Left lung (tissue), 10 donors: ENCODE measurements around the gene TPH2. TPM values are rescaled to one million over a fixed set of nuclear protein-coding genes. Genes with fewer than 3 reads are reported as not detected.
A peak's percentile ranks its signal among the peaks of the same experiment; 100 is the strongest.

Source experiments
- ATAC-seq: fragments of 200-7000 bp; cut with Tn5 transposase; one replicate; pipeline ENCODE4 v1.9.1; 2020; ENCODE audit warnings: moderate library complexity
- DNase-seq, 4 donors: peaks; one replicate each; pipeline ENCODE4 v3.0.0-alpha.2; 2013 to 2020
- H3K27ac ChIP-seq, 2 donors: fragments of 200-600 bp; sonication (generic) in 1 of 2; one replicate each; pipeline versions ENCODE4 v1.5.0 to v1.8.0; 2020 to 2021
- H3K27me3 ChIP-seq, 2 donors: fragments of 200-600 bp; sonication (generic) in 1 of 2; one replicate each; pipeline versions ENCODE4 v1.5.0 to v1.8.0; 2020 to 2021
- H3K36me3 ChIP-seq, 2 donors: fragments of 200-600 bp; sonication (generic) in 1 of 2; one replicate each; pipeline versions ENCODE4 v1.5.0 to v1.8.0; 2020 to 2021
- H3K4me1 ChIP-seq, 2 donors: fragments of 200-600 bp; one replicate each; pipeline ENCODE4 v1.8.0; 2021
- H3K4me3 ChIP-seq, 2 donors: fragments of 200-600 bp; sonication (generic) in 1 of 2; one replicate each; pipeline versions ENCODE4 v1.5.0 to v1.8.0; 2020 to 2021; ENCODE audit warnings: mild to moderate bottlenecking in 1 of 2
- H3K9me3 ChIP-seq, 2 donors: fragments of 200-600 bp; sonication (generic) in 1 of 2; one replicate each; pipeline versions ENCODE4 v1.5.0 to v1.8.0; 2020 to 2021
- CTCF ChIP-seq, 2 donors: fragments of 200-600 bp; sonication (generic) in 1 of 2; IDR thresholded peaks; one replicate each; pipeline versions ENCODE4 v1.5.0 to v1.8.0; 2021; ENCODE audit warnings: antibody characterized with exemption in 2 of 2
- intact Hi-C, 2 donors: fragments of 100-400 bp; cut with DNase I; formaldehyde crosslinking; loops; one replicate each; pipeline versions ENCODE4 v1.11.2 to v1.14.2; 2022
- polyA plus RNA-seq, 6 donors: library from polyadenylated mRNA; unstranded; fragments of 120-200 nt; gene quantifications; one replicate each; pipeline ENCODE4 v1.2.1, GENCODE V29; 2013; ENCODE audit not compliant: insufficient read length in 6 of 6
- total RNA-seq, 2 donors: library from RNA; stranded (reverse); fragmentation: NEBNext Ultra II Directional; extraction: Animal tissue kit (Norgen Biotek cat#: 25700); gene quantifications; one replicate each; pipeline ENCODE4 v1.2.1, GENCODE V29; 2021
- donor health status: DM: no; HTN: yes; CAD: no.
- donor health status: DM: no; HTN: no; CAD: no.

TPH2 gene
- total and polyA plus RNA-seq, 8 donors = 0.10 to 0.52 (median 0.25) TPM; not detected in 1

- no peak for TF ChIP-seq CTCF (IDR thresholded peaks at IDR 0.05)
- intact Hi-C loops = no loop called here
These were observed 103.2 kb downstream of the TPH2 start for GRCh38 chr12:72041811-72042210.

GRCh38 chr12:72053604-72054003 is 115.0 kb downstream of the TPH2 start:
- Histone ChIP-seq H3K27ac (no peak overlapping the region), H3K27me3 (no peaks in the 10 kb centered on the region), H3K9me3 (no peaks in the 10 kb centered on the region), H3K4me1 (no peaks in the 10 kb centered on the region), H3K36me3 (no peaks in the 10 kb centered on the region), H3K4me3 (no peak overlapping the region)
- no peak for DNase-seq
- TF ChIP-seq CTCF (IDR thresholded peaks at IDR 0.05) = no peak
- ATAC-seq = peak; percentile 60
- intact Hi-C loops = no loop called here

More at GRCh38 chr12:72041811-72042210, 103.2 kb downstream of the TPH2 start:
- H3K4me3 ChIP-seq = no peak overlapping the region
- no peaks in the 10 kb centered on the region for H3K27me3 ChIP-seq
- H3K36me3 ChIP-seq = no peaks in the 10 kb centered on the region
- H3K27ac ChIP-seq = no peak overlapping the region
- H3K9me3 ChIP-seq = no peaks in the 10 kb centered on the region
- DNase-seq (no peak), ATAC-seq (no peak)
- H3K4me1 ChIP-seq = no peaks in the 10 kb centered on the region

GRCh38 chr12:72054511-72054910 is 115.9 kb downstream of the TPH2 start:
- no peak overlapping the region for H3K4me3 ChIP-seq
- DNase-seq (no peak), ATAC-seq (no peak)
- H3K27ac ChIP-seq = no peak overlapping the region
- H3K27me3 ChIP-seq = no peaks in the 10 kb centered on the region
- intact Hi-C loops = no loop called here
- no peaks in the 10 kb centered on the region for H3K36me3 ChIP-seq
- no peak for TF ChIP-seq CTCF (IDR thresholded peaks at IDR 0.05)
- H3K4me1 ChIP-seq = no peaks in the 10 kb centered on the region
- no peaks in the 10 kb centered on the region for H3K9me3 ChIP-seq

- no peak for TF ChIP-seq CTCF (IDR thresholded peaks at IDR 0.05)
- Histone ChIP-seq H3K9me3 (no peaks in the 10 kb centered on the region), H3K27ac (no peak overlapping the region), H3K27me3 (no peaks in the 10 kb centered on the region), H3K36me3 (no peaks in the 10 kb centered on the region), H3K4me3 (no peak overlapping the region), H3K4me1 (no peaks in the 10 kb centered on the region)
- peak in 1 of 4 donors; percentile 5 for DNase-seq
- ATAC-seq = no peak
- intact Hi-C loops = no loop called here
These were observed 118.8 kb downstream of the TPH2 start for GRCh38 chr12:72057330-72057914.

GRCh38 chr12:72063073-72063472 is 124.4 kb downstream of the TPH2 start:
- no peaks in the 10 kb centered on the region for H3K27me3 ChIP-seq
- H3K4me1 ChIP-seq = no peaks in the 10 kb centered on the region
- no peak overlapping the region for H3K4me3 ChIP-seq
- H3K36me3 ChIP-seq = no peaks in the 10 kb centered on the region
- ATAC-seq (no peak), DNase-seq (no peak)
- no peak overlapping the region for H3K27ac ChIP-seq
- intact Hi-C loops = no loop called here
- no peaks in the 10 kb centered on the region for H3K9me3 ChIP-seq
- TF ChIP-seq CTCF (IDR thresholded peaks at IDR 0.05) = no peak
